NCI-H146 treated with DMSO at 0.1 percent for 48 hours (cell line): ENCODE data around the gene PRSS56.

Experiments used
- DNase-seq: peaks from one replicate; lab custom pipeline; 2025; ENCODE audit not compliant: unreplicated experiment; lab: John Stamatoyannopoulos, UW

The PRSS56 gene

GRCh38 chr2:232519581-232520438, at the start of gene PRSS56:
TSS of gene PRSS56 (plus strand) at chr2:232520388. CDS start at chr2:232520599, 211 bp downstream.
- DNase-seq: no peak

- DNase-seq: no peak
Observed at GRCh38 chr2:232473467-232473890, 46.7 kb upstream of the PRSS56 start.

GRCh38 chr2:232476045-232476444, 44.1 kb upstream of the PRSS56 start:
- DNase-seq: no peak

- no peak for DNase-seq
Observed at GRCh38 chr2:232476791-232477190, 43.4 kb upstream of the PRSS56 start.

- DNase-seq: no peak
Observed at GRCh38 chr2:232477751-232478510, 42.3 kb upstream of the PRSS56 start.

GRCh38 chr2:232478571-232479340, 41.4 kb upstream of the PRSS56 start:
- no peak for DNase-seq

GRCh38 chr2:232479341-232480200, 40.6 kb upstream of the PRSS56 start:
- DNase-seq: no peak

- DNase-seq: no peak
Observed at GRCh38 chr2:232480201-232481190, 39.7 kb upstream of the PRSS56 start.

GRCh38 chr2:232481322-232482140, 38.7 kb upstream of the PRSS56 start:
- DNase-seq: no peak

GRCh38 chr2:232482301-232483238, 37.6 kb upstream of the PRSS56 start:
- no peak for DNase-seq

- DNase-seq: no peak
Observed at GRCh38 chr2:232483311-232483922, 36.8 kb upstream of the PRSS56 start.

GRCh38 chr2:232483923-232484627, 36.1 kb upstream of the PRSS56 start:
- DNase-seq: no peak

- no peak for DNase-seq
Observed at GRCh38 chr2:232484628-232485347, 35.4 kb upstream of the PRSS56 start.

GRCh38 chr2:232485348-232485756, 34.8 kb upstream of the PRSS56 start:
- no peak for DNase-seq

GRCh38 chr2:232485757-232486557, 34.2 kb upstream of the PRSS56 start:
- DNase-seq: no peak
